ENCODE results near the gene PKLR. TPM values are rescaled to one million over a fixed set of nuclear protein-coding genes. Genes with fewer than 3 reads are reported as not detected.

The PKLR gene
- polyA plus RNA-seq, 1 donor from 2014 or later = not detected

- Histone ChIP-seq H2AFZ (ENCODE audit: low read depth, low read length) (peak overlapping the region; percentile 84), H3K9me3 (ENCODE audit: low read length) (no peaks in the 10 kb centered on the region)
These were observed 56.1 kb downstream of the PKLR start for GRCh38 chr1:155245163-155245524.

GRCh38 chr1:155244368-155245162 lies 56.7 kb downstream of the PKLR start:
- Histone ChIP-seq H3K36me3 (ENCODE audit: insufficient read depth, low read length) (no peaks in the 10 kb centered on the region), H4K20me1 (ENCODE audit: insufficient read depth) (no peaks in the 10 kb centered on the region), H3K79me2 (replicated peaks; ENCODE audit: insufficient read depth, low read length) (no peaks in the 10 kb centered on the region), H3K9ac (ENCODE audit: low read length) (peak overlapping the region; percentile 74), H3K27ac (ENCODE audit: low read length) (peak overlapping the region; percentile 89), H3K4me2 (ENCODE audit: low read length) (peak overlapping the region; percentile 74), H3F3A (ENCODE audit: insufficient read depth, low read length, poor library complexity, severe bottlenecking) (no peaks in the 10 kb centered on the region), H2AFZ (ENCODE audit: low read depth, low read length) (peak overlapping the region; percentile 84), H3K9me2 (ENCODE audit: insufficient read depth, low read length) (no peaks in the 10 kb centered on the region), H3K9me3 (ENCODE audit: low read length) (no peaks in the 10 kb centered on the region), H3K27me3 (ENCODE audit: insufficient read depth, low read depth, low read length) (no peaks in the 10 kb centered on the region), H3K4me3 (ENCODE audit: low read length) (peak overlapping the region; percentile 65)
- TF ChIP-seq REST (IDR thresholded peaks at IDR 0.05; ENCODE audit: borderline replicate concordance) = peak; percentile 82
- TF ChIP-seq CTCF (IDR thresholded peaks at IDR 0.05; ENCODE audit: poor library complexity, severe bottlenecking) = peak; percentile 69
- peak; percentile 56 for TF ChIP-seq SMC3 (conservative IDR thresholded peaks at IDR 0.05; ENCODE audit: poor library complexity)
- no peak for TF ChIP-seq EZH2 (IDR thresholded peaks at IDR 0.05; ENCODE audit: borderline replicate concordance, insufficient read depth, low read length, poor library complexity, severe bottlenecking)
- TF ChIP-seq RAD21 (conservative IDR thresholded peaks at IDR 0.05) = peak; percentile 40
- TF ChIP-seq TAF1 (IDR thresholded peaks at IDR 0.05; ENCODE audit: low read depth) = peak; percentile 90
- peak; percentile 91 for TF ChIP-seq POLR2AphosphoS5 (IDR thresholded peaks at IDR 0.05)
- TF ChIP-seq MXI1 (conservative IDR thresholded peaks at IDR 0.05; ENCODE audit: poor library complexity, severe bottlenecking) = peak; percentile 67
- peak; percentile 92 for TF ChIP-seq EP300 (conservative IDR thresholded peaks at IDR 0.05; ENCODE audit: poor library complexity, severe bottlenecking)

More at GRCh38 chr1:155245163-155245524, 56.1 kb downstream of the PKLR start:
- no peaks in the 10 kb centered on the region for H3F3A ChIP-seq (ENCODE audit: insufficient read depth, low read length, poor library complexity, severe bottlenecking)
- peak overlapping the region; percentile 74 for H3K9ac ChIP-seq (ENCODE audit: low read length)
- no peaks in the 10 kb centered on the region for H4K20me1 ChIP-seq (ENCODE audit: insufficient read depth)
- H3K27me3 ChIP-seq (ENCODE audit: insufficient read depth, low read depth, low read length) = no peaks in the 10 kb centered on the region
- peak overlapping the region; percentile 89 for H3K27ac ChIP-seq (ENCODE audit: low read length)
- TF ChIP-seq REST (IDR thresholded peaks at IDR 0.05; ENCODE audit: borderline replicate concordance) = no peak
- H3K9me2 ChIP-seq (ENCODE audit: insufficient read depth, low read length) = no peaks in the 10 kb centered on the region
- H3K36me3 ChIP-seq (ENCODE audit: insufficient read depth, low read length) = no peaks in the 10 kb centered on the region
- H3K4me2 ChIP-seq (ENCODE audit: low read length) = peak overlapping the region; percentile 74
- peak overlapping the region; percentile 65 for H3K4me3 ChIP-seq (ENCODE audit: low read length)
- no peaks in the 10 kb centered on the region for H3K79me2 ChIP-seq (replicated peaks; ENCODE audit: insufficient read depth, low read length)

Measured in neural cell (in vitro differentiated cells).